ENCODE results near the gene CCDC88A.
"Not testable (repeated sequence)": the region's sequence is repeated elsewhere in the genome, so short reads cannot be mapped to it uniquely, and the experiment has no call there.

CCDC88A gene

GRCh38 chr2:55419679-55420438, at the start of gene CCDC88A:
CCDC88A (minus strand) TSS chr2:55419856; CDS start chr2:55419079, 777 bp downstream.
- DNase-seq (ENCODE audit: low read depth in 3 of 3), result peak; percentile 76 to 82 (median 80)

GRCh38 chr2:55461679-55462078, 42.0 kb upstream of the CCDC88A start:
- no peak for DNase-seq (ENCODE audit: low read depth in 3 of 3)

GRCh38 chr2:55460562-55460961, 40.9 kb upstream of the CCDC88A start:
- no peak for DNase-seq (ENCODE audit: low read depth in 3 of 3)

GRCh38 chr2:55459714-55460274, 40.1 kb upstream of the CCDC88A start:
- no peak for DNase-seq (ENCODE audit: low read depth in 3 of 3)

- DNase-seq (ENCODE audit: low read depth in 3 of 3), result no peak
Observed at GRCh38 chr2:55459279-55459678, 39.6 kb upstream of the CCDC88A start.

GRCh38 chr2:55454121-55454520, 34.5 kb upstream of the CCDC88A start:
- no peak for DNase-seq (ENCODE audit: low read depth in 3 of 3)

GRCh38 chr2:55452879-55453278, 33.2 kb upstream of the CCDC88A start:
- no peak for DNase-seq (ENCODE audit: low read depth in 3 of 3)

- DNase-seq (ENCODE audit: low read depth in 3 of 3), result no peak
Observed at GRCh38 chr2:55451699-55452098, 32.0 kb upstream of the CCDC88A start.

- not testable (repeated sequence) for DNase-seq (ENCODE audit: low read depth in 3 of 3)
Observed at GRCh38 chr2:55450014-55450413, 30.4 kb upstream of the CCDC88A start.

GRCh38 chr2:55442045-55442760, 22.5 kb upstream of the CCDC88A start:
- not testable (repeated sequence) for DNase-seq (ENCODE audit: low read depth in 3 of 3)

- DNase-seq (ENCODE audit: low read depth in 3 of 3), result no peak
Observed at GRCh38 chr2:55441280-55441892, 21.7 kb upstream of the CCDC88A start.

- no peak for DNase-seq (ENCODE audit: low read depth in 3 of 3)
Observed at GRCh38 chr2:55439101-55439397, 19.4 kb upstream of the CCDC88A start.

- no peak for DNase-seq (ENCODE audit: low read depth in 3 of 3)
Observed at GRCh38 chr2:55438391-55439100, 18.9 kb upstream of the CCDC88A start.

- DNase-seq (ENCODE audit: low read depth in 3 of 3), result no peak
Observed at GRCh38 chr2:55437515-55438390, 18.1 kb upstream of the CCDC88A start.

- no peak for DNase-seq (ENCODE audit: low read depth in 3 of 3)
Observed at GRCh38 chr2:55431982-55432627, 12.4 kb upstream of the CCDC88A start.

GRCh38 chr2:55430211-55430975, 10.7 kb upstream of the CCDC88A start:
- no peak for DNase-seq (ENCODE audit: low read depth in 3 of 3)

GRCh38 chr2:55428258-55428657, 8.6 kb upstream of the CCDC88A start:
- no peak for DNase-seq (ENCODE audit: low read depth in 3 of 3)

- DNase-seq (ENCODE audit: low read depth in 3 of 3), result no peak
Observed at GRCh38 chr2:55425431-55425831, 5.8 kb upstream of the CCDC88A start.

- no peak for DNase-seq (ENCODE audit: low read depth in 3 of 3)
Observed at GRCh38 chr2:55422876-55423665, 3.4 kb upstream of the CCDC88A start.
